ENCODE data around the gene POLR2E. TPM values are rescaled to one million over a fixed set of nuclear protein-coding genes. Genes with fewer than 3 reads are reported as not detected.

Gene POLR2E
- total and polyA plus RNA-seq, 2 experiments from 2014 or later: 371 to 487 TPM

DNA sequence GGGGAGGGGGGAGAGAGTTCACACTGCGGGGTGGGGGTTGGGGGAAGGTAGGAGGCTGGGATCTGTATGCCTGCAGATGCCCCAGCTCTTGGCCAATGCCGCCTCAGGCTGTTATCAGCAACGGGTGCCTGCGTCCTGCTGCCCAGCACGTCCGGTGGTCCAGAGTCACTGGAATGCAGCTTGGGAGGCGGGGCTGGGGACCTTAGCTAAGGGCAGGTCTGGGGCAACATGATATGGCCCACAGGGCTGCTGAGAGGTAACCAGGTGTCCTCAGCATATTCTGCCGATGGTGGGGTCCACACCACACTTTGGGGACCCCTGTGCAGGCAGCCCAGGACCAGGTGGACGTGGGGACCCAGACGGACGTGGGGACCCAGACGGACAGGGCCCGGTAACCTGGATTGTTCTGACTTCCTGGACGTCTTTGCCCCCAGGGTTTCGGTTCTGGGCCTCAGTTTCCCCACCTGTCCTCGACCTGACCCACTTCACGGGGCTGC lies 28.9 kb downstream of the POLR2E start:
- Histone ChIP-seq H3K36me3 (no peaks in the 10 kb centered on the region), H3K4me1 (ENCODE audit: low read depth) (peaks cover 18% of the 10 kb centered on the region), H3K4me3 (peak overlapping the region; percentile 21), H3K27me3 (peaks cover 13% of the 10 kb centered on the region), H3K27ac (peak overlapping the region; percentile 73), H3K9me3 (ENCODE audit: low read depth) (no peaks in the 10 kb centered on the region)
- TF ChIP-seq, protein P1, sequence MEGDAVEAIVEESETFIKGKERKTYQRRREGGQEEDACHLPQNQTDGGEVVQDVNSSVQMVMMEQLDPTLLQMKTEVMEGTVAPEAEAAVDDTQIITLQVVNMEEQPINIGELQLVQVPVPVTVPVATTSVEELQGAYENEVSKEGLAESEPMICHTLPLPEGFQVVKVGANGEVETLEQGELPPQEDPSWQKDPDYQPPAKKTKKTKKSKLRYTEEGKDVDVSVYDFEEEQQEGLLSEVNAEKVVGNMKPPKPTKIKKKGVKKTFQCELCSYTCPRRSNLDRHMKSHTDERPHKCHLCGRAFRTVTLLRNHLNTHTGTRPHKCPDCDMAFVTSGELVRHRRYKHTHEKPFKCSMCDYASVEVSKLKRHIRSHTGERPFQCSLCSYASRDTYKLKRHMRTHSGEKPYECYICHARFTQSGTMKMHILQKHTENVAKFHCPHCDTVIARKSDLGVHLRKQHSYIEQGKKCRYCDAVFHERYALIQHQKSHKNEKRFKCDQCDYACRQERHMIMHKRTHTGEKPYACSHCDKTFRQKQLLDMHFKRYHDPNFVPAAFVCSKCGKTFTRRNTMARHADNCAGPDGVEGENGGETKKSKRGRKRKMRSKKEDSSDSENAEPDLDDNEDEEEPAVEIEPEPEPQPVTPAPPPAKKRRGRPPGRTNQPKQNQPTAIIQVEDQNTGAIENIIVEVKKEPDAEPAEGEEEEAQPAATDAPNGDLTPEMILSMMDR (IDR thresholded peaks at IDR 0.05; ENCODE audit: low read depth, low read length): no peak
- DNase-seq (ENCODE audit: low read depth in 1 of 2, low spot score in 1 of 2): peak in 1 of 2 donors; percentile 84

DNA sequence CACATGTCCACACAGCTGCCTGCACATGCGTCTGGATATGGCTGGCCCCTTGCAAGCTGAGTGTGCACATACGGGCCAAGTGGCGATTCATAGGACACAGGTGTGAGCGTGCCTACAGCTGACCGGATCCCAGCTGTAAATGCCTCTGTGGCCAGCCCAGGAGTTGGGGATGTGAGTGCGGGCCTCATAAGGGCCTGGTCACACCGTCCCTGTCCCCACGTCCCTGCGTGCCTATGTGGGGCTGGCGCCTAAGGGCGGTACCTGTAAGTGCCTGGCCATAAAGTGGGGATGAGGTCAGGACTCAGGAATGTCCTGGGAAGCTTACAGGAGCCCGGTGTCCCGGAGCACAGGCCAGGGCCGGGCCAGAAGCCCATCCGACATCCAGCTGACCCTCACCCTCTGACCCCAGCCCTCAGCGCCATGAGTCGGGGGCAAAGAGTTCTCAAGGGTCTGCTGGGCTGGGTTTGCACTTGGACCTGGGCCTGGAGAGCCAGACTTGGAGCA lies 29.5 kb downstream of the POLR2E start:
- no peak overlapping the region for H3K4me3 ChIP-seq
- no peaks in the 10 kb centered on the region for H3K9me3 ChIP-seq (ENCODE audit: low read depth)
- H3K36me3 ChIP-seq: no peaks in the 10 kb centered on the region
- H3K27me3 ChIP-seq: peaks cover 8% of the 10 kb centered on the region
- DNase-seq (ENCODE audit: low read depth in 1 of 2, low spot score in 1 of 2): peak in 1 of 2 donors; percentile 37
- H3K27ac ChIP-seq: peak overlapping the region; percentile 73
- TF ChIP-seq, protein P1 (IDR thresholded peaks at IDR 0.05; ENCODE audit: low read depth, low read length): no peak
- H3K4me1 ChIP-seq (ENCODE audit: low read depth): peaks cover 18% of the 10 kb centered on the region

DNA sequence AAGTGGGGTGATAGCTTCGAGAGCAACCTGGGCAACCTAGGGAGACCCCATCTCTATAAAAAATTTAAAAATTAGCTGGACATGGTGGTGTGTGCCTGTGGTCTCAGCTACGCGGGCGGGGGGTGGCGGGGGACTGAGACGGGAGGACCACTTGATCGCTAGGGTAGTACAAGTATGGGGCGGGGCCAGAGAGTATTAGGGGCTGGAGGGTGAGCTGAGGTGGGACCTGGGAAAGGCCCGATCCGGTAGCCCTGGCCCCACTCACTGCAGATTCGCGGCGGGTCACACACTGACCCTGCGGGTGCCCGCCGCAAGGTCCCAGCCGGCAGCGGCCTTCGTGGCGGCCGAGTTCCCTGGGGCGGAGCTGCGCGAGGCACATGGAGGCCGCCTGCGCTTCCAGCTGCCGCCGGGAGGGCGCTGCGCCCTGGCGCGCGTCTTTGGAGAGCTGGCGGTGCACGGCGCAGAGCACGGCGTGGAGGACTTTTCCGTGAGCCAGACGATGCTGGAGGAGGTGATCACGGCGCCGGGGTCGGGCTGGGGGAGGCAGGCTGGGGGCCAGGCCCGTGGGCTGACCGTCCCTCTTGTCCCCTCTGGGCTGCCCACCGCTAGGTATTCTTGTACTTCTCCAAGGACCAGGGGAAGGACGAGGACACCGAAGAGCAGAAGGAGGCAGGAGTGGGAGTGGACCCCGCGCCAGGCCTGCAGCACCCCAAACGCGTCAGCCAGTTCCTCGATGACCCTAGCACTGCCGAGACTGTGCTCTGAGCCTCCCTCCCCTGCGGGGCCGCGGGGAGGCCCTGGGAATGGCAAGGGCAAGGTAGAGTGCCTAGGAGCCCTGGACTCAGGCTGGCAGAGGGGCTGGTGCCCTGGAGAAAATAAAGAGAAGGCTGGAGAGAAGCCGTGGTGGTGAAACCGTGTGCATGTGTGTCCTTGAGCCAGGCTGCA lies 30.2 kb downstream of the POLR2E start:
- peak overlapping the region; percentile 73 for H3K27ac ChIP-seq
- H3K9me3 ChIP-seq (ENCODE audit: low read depth): no peaks in the 10 kb centered on the region
- no peaks in the 10 kb centered on the region for H3K36me3 ChIP-seq
- DNase-seq (ENCODE audit: low read depth in 1 of 2, low spot score in 1 of 2): peak; percentile 72 to 86
- no peak overlapping the region for H3K4me3 ChIP-seq
- peaks cover 5% of the 10 kb centered on the region for H3K27me3 ChIP-seq
- TF ChIP-seq, protein P1 (IDR thresholded peaks at IDR 0.05; ENCODE audit: low read depth, low read length): peak; percentile 65
- H3K4me1 ChIP-seq (ENCODE audit: low read depth): peaks cover 18% of the 10 kb centered on the region

DNA sequence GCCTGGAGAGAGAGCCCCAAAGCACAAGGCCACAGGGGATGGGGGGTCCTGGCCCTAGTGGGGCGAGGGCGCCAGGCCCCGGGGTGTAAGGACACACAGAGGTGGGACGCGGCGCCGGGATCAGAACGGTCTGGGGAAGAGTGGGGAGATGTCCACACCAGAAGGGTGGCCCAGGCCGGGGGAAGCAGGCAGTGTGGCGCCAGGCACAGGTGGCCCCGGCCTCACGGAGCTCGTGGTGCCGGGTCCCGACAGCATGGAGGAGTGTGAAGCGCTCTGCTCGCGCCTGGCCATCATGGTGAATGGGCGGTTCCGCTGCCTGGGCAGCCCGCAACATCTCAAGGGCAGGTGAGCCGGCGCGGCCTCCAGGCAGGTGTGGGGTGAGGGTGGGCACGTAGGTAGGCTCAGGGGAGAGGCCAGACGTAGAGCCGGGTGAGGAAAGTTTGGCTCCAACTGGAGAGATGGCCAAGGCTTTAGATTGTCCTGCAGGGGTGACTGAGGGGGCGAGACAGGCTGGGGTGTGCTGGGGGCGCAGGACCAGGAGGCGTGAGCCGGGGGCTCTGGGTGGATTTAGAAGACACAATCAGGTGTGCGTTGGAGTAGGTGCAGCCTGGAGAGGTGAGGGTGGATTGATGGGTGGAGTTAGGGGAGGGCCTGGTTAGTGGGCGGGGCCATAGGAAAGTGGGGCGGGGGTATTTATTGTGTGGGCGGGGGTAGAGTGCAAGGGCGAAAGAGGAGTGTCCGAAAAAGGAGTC lies 31.1 kb downstream of the POLR2E start:
- DNase-seq (ENCODE audit: low read depth in 1 of 2, low spot score in 1 of 2): no peak
- H3K27ac ChIP-seq: no peak overlapping the region
- H3K4me1 ChIP-seq (ENCODE audit: low read depth): peaks cover 18% of the 10 kb centered on the region
- H3K27me3 ChIP-seq: peaks cover 5% of the 10 kb centered on the region
- no peak overlapping the region for H3K4me3 ChIP-seq
- no peaks in the 10 kb centered on the region for H3K36me3 ChIP-seq
- TF ChIP-seq, protein P1 (IDR thresholded peaks at IDR 0.05; ENCODE audit: low read depth, low read length): no peak
- no peaks in the 10 kb centered on the region for H3K9me3 ChIP-seq (ENCODE audit: low read depth)

Data from cardiac muscle cell (in vitro differentiated cells and primary cell).